H4 (cell line): Measurements from ENCODE around the gene MACF1. TPM values are rescaled to one million over a fixed set of nuclear protein-coding genes. Genes with fewer than 3 reads are reported as not detected.

ENCODE experiments used
- DNase-seq: peaks from one replicate; pipeline ENCODE4 v3.0.0-alpha.2; 2015; ENCODE audit warnings: low spot score
- total RNA-seq: library from RNA; depleted of rRNA; stranded (reverse); fragments of >200 nt; shearing (Covaris generic); gene quantifications from 2 replicates; pipeline ENCODE4 v1.2.3, GENCODE V29; 2014

MACF1 gene
- total RNA-seq, 1 experiment from 2014 or later: 38.6 TPM

- DNase-seq: no peak
These were observed 150.1 kb downstream of the MACF1 start for GRCh38 chr1:39354572-39354971.

DNA sequence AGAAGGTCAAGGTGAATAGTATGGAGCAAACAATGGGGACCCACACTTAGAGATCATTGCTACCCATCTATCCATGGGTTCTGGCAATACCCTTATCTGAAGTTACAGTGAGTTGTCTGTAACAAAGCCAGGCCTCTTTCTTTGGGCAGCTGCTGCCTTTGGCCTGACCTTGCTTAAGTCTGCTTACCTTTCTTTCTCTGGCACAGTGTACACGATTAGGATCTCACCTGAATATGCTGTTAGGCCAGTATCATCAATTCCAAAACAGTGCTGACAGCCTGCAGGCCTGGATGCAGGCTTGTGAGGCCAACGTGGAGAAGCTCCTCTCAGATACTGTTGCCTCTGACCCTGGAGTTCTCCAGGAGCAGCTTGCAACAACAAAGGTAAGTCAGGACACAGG is 154.0 kb downstream of the MACF1 start:
- DNase-seq: no peak

DNA sequence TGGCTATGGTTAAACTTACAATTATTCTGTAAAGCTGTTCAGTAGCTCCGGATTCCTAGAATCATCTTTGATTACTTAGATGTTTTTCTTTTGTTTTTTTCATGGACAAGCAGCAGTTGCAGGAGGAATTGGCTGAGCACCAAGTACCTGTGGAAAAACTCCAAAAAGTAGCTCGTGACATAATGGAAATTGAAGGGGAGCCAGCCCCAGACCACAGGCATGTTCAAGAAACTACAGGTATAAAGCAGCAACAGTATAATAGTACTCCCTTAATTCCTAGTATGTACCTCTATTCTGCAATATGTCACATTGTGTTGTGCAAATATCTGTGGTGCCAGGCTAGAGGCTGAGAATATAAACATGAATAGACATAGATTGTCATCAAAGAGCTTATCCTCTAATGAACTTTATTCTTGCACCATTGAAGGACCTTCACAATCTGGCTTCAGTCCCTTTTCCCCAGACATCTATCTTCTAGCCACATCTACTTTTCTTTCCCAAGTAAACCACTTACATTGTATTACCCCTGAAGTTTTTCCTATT is 154.6 kb downstream of the MACF1 start:
- DNase-seq: no peak

DNA sequence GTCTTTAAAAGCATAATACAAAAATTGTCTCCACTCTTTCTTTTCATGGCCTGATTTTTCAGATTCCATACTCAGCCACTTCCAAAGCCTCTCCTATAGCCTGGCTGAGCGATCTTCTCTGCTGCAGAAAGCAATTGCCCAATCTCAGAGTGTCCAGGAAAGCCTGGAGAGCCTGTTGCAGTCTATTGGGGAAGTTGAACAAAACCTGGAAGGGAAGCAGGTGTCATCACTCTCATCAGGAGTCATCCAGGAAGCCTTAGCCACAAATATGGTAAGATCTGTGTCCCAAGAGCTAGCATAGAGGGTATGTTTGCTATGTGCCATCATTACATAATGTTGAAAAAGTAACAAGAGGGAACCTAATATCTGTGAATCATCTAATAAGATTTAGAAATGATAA is 156.2 kb downstream of the MACF1 start:
- no peak for DNase-seq

- DNase-seq: no peak
These were observed 157.0 kb downstream of the MACF1 start for GRCh38 chr1:39361446-39361845.

DNA sequence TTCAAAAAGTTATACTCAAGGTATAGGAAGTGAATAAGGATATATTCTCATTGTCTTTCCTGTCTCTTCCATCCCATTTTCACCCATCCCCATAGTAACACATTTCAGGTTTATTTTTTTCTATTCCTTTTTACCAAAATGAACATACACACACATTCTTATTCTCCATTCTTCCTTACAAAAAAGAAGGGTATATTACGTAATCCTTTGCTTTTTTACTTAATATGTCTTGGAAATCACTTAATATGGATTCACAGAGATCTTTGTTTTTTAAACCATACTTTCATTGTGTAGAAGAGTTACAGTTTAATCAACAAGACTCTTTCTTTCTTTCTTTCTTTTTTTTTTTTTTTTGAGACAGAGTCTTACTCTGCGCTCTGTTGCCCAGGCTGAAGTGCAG is 158.8 kb downstream of the MACF1 start:
- no peak for DNase-seq

GRCh38 chr1:39368045-39368444 is 163.6 kb downstream of the MACF1 start:
- DNase-seq: no peak

- no peak for DNase-seq
These were observed 165.1 kb downstream of the MACF1 start for GRCh38 chr1:39369565-39369964.

DNA sequence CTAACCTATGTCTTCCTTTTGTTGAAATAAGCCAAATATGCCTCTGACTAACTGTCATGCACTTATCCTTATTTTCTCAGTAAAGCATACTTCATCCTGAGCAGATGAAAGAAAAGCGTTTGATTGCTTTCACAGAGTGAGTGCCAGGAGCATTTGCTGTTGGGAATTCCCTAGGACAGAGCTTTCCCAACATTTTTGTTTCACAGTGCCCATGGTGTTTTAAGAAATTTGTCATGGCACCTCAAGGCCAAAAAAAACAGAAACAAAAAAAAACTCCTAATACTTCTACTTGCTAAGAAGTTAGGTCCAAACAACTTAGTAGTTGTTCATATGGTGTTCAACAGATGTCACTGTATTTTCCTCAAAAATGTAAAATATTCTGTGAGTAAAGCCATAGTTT is 166.1 kb downstream of the MACF1 start:
- no peak for DNase-seq

DNA sequence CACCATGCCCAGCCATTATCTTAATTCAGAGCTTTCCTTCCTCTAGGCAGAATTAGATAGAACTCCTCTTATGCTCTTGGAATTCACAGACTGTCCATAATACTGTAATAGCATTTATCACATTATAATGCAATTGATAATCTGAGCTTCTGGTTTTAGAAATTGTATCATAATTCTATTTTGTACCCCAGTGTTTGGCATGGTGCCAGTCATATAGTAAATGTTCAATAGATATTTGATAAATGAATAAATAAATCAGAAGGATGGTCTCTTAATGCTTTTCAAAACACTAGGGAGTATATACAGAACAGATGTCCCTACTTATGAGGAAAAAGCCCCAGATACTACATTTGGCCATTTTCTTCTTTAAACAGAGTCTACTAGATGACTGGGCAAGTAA is 167.6 kb downstream of the MACF1 start:
- DNase-seq: no peak

- DNase-seq: no peak
These were observed 172.2 kb downstream of the MACF1 start for GRCh38 chr1:39376656-39377055.

- no peak for DNase-seq
These were observed 173.9 kb downstream of the MACF1 start for GRCh38 chr1:39378377-39378776.

GRCh38 chr1:39379187-39379586 is 174.7 kb downstream of the MACF1 start:
- no peak for DNase-seq

- DNase-seq: no peak
These were observed 175.5 kb downstream of the MACF1 start for GRCh38 chr1:39380036-39380435.

DNA sequence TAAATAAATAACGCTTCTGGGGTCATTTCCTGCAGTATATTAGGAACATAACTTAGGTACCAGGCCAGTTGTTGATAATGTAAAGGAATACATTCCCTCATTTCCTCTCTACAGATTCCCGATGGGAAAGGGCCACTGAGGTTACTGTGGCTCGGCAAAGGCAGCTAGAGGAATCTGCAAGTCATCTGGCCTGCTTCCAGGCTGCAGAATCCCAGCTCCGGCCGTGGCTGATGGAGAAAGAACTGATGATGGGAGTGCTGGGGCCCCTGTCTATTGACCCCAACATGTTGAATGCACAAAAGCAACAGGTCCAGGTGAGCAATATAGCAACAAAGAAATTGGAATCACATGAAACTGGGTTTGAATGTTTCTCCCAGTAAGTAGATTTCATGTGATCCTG is 177.3 kb downstream of the MACF1 start:
- no peak for DNase-seq

DNA sequence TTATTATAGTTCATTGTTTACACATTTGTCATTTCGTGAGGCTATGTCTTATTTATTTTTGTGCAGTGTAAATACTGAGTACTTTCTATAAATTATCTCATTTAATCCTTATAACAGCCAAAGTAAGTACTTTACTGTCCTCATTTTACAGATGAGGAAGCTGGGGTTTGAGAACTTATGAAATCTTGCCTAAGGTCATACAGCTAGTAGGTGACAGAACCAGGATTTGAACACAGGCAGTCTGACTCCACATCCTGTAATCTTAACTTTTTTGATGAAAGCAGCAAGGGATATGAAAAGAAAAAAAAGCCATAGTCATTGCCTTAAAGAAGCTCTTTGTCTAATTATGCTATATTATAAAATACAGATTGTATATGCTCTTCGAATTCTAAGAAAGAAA is 179.8 kb downstream of the MACF1 start:
- no peak for DNase-seq

DNA sequence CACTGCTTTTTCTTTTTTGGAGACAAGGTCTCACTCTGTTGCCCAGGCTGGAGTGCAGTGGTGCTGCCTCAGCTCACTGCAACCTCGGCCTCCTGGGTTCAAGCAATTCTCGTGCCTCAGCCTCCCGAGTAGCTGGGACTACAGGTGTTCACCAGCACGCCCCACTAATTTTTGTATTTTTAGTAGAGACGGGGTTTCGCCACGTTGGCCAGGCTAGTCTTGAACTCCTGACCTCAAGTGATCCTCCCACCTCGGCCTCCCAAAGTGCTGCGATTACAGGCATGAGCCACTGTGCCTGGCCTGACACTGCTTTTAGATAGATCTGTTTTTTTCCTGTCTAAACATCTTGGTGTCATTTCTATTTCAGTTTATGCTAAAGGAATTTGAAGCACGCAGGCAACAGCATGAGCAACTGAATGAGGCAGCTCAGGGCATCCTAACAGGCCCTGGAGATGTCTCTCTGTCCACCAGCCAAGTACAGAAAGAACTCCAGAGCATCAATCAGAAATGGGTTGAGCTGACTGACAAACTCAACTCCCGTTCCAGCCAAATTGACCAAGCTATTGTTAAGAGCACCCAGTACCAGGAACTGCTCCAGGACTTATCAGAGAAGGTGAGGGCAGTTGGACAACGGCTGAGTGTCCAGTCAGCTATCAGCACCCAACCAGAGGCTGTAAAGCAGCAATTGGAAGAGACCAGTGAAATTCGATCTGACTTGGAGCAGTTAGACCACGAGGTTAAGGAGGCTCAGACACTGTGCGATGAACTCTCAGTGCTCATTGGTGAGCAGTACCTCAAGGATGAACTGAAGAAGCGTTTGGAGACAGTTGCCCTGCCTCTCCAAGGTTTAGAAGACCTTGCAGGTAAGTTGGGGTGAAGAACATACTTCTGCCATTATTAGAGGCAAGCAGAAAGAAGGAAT is 180.8 kb downstream of the MACF1 start:
- DNase-seq: no peak

- no peak for DNase-seq
These were observed 182.5 kb downstream of the MACF1 start for GRCh38 chr1:39386997-39387396.

- no peak for DNase-seq
These were observed 183.0 kb downstream of the MACF1 start for GRCh38 chr1:39387452-39387851.

DNA sequence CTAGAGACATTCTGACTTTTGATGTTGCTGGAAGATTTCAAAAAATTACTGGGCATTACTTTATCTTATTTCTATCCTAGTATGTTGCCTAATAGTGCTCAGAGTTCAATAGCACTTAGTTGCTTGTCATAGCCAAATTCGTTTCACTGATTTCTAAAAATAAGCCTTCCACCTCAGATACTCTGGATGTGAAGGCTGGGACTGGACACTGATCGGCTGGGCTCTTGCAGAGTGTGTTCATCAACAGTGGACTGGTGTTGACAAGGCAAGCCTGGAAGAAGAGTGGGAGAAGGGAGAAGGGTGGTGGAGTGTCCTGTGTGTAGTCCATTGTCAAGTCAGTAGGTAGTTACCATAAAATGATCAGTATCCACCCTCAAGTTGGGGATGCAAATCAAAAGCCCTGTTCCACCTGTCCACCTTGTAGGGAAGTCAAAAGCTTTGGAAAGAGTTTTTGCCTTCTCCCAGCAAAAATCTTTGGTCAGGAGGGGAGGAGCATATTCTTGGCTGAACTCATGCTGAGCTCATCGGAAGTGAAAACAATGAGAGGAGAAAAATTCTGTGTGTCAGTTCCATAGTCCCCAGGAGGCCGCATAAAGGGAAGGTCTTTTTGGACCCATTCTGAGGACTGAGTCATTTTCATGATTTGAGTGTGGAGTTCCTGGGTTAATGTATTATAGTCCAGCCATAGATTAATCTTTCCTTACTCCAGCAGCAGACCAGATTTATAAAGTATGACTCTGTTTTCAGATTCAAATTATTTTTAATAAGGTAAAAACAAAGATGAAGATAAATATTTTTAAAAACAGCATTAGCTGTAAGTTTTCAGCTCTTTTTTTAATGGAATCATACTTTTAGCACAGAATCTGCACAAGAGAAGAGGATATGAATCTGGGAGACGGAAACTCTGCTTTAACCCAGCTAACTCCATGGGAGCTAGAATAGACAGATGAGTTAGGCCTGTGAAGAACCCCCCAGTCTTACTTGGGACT is 187.5 kb downstream of the MACF1 start:
- peak; percentile 65 for DNase-seq

DNA sequence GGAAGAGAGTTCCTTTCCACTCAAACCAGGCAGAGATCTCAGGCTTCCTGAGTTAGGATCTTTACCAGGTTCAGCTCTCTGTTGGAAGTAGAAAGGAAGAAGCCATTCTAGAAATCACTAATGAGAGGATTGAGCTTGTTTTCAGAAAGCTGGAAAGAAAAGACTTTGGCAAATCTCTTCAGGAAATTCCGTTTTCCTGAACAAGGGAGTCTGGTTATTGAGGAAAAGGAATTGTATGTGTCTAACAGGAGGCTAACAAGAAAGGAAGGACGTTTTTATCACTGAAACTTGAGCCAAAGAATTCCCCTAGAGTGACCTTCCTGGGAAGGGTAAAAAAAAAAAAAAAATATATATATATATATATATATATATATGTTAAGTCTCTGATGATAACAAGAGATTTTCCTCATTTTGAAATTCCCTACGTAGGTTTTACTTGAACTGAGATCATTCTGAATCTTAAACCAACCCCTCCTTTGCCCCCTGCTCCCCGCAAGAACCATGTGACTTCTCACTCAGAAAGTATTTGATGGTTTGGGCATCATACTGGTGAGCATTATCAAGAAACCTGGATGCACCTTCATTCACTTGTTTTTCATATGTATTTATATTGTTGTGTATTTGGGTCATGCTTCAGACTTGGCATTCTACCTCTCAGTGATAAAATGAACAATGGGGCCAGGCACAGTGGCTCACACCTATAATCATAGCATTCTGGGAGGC is 188.5 kb downstream of the MACF1 start:
- no peak for DNase-seq

DNA sequence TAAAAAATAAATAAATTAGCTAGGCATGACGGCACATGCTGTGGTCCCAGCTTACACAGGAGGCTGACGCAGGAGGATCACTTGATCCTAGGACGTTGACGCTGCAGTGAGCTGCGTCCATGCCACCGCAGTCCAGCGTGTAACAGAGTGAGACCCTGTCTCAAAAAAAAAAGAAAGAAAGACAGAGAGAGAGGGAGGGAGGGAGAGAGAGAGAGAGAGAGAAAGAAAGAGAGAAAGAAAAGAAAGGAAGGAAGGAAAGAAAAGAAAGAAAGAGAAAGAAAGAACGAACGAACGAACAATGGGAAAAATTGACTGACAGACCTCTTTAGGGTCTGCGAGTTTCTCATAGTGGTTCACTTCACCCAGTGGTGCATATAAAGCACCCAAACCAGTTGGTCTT is 189.2 kb downstream of the MACF1 start:
- no peak for DNase-seq
